Neuronal stem cell (in vitro differentiated cells): Measurements from ENCODE around the gene RPUSD3.
A peak's percentile ranks its signal among the peaks of the same experiment; 100 is the strongest.
"Not testable (repeated sequence)": the region's sequence is repeated elsewhere in the genome, so short reads cannot be mapped to it uniquely, and the experiment has no call there.

ENCODE experiments used
- DNase-seq: peaks from one replicate; pipeline ENCODE4 v3.0.0-alpha.2; 2013; ENCODE audit warnings: low spot score
- H2AFZ ChIP-seq: one replicate; pipeline ENCODE4 v1.6.1; 2013; ENCODE audit warnings: mild to moderate bottlenecking, low read length, inconsistent platforms
- H2AK5ac ChIP-seq: 2 replicates; pipeline ENCODE4 v1.6.1; 2013; ENCODE audit warnings: low read depth, mild to moderate bottlenecking, inconsistent platforms, low read length, moderate library complexity, mixed read lengths
- H2BK120ac ChIP-seq: 2 replicates; pipeline ENCODE4 v1.6.1; 2013; ENCODE audit warnings: low read depth, mild to moderate bottlenecking, inconsistent platforms, low read length, moderate library complexity, mixed read lengths
- H2BK12ac ChIP-seq: one replicate; pipeline ENCODE4 v1.6.1; 2013; ENCODE audit warnings: low read length, inconsistent platforms
- H2BK15ac ChIP-seq: 2 replicates; pipeline ENCODE4 v1.6.1; 2013; ENCODE audit warnings: mild to moderate bottlenecking, low read length, inconsistent platforms, mixed read lengths
- H2BK5ac ChIP-seq: one replicate; pipeline ENCODE4 v1.6.1; 2013; ENCODE audit warnings: inconsistent platforms, mild to moderate bottlenecking, low read length, moderate library complexity
- H3K14ac ChIP-seq: one replicate; pipeline ENCODE4 v1.6.1; 2013; ENCODE audit warnings: low read length, inconsistent platforms
- H3K18ac ChIP-seq: 2 replicates; pipeline ENCODE4 v1.6.1; 2013; ENCODE audit warnings: low read length, inconsistent platforms
- H3K23ac ChIP-seq: 2 replicates; pipeline ENCODE4 v1.6.1; 2013; ENCODE audit warnings: low read depth, mild to moderate bottlenecking, mixed read lengths, low read length, inconsistent platforms; ENCODE audit not compliant: poor library complexity
- H3K27ac ChIP-seq: replicated peaks from 3 replicates; pipeline ENCODE4 v1.5.1; 2013; ENCODE audit warnings: low read length, inconsistent platforms
- H3K27me3 ChIP-seq, 3 experiments: 2 replicates each; pipeline ENCODE4 v1.6.1; 2013; ENCODE audit warnings: low read length in 3 of 3, mild to moderate bottlenecking in 2 of 3, inconsistent platforms in 1 of 3, low read depth in 1 of 3, mixed read lengths in 1 of 3, moderate library complexity in 1 of 3; ENCODE audit not compliant: control insufficient read depth in 3 of 3, insufficient read depth in 3 of 3
- H3K36me3 ChIP-seq, 2 donors: replicated peaks in 1 of 2; 2 replicates each; pipeline ENCODE4 v1.6.1; 2013; ENCODE audit warnings: low read length in 2 of 2; ENCODE audit not compliant: control insufficient read depth in 2 of 2, insufficient read depth in 2 of 2
- H3K4ac ChIP-seq: 2 replicates; pipeline ENCODE4 v1.6.1; 2013; ENCODE audit warnings: inconsistent platforms, mild to moderate bottlenecking, low read length, moderate library complexity
- H3K4me1 ChIP-seq, 2 donors: 1 replicate in 1 of 2; 2 replicates in 1 of 2; pipeline ENCODE4 v1.6.1; 2013; ENCODE audit warnings: low read length in 2 of 2, low read depth in 1 of 2; ENCODE audit not compliant: control insufficient read depth in 2 of 2, insufficient read depth in 1 of 2
- H3K4me2 ChIP-seq: one replicate; pipeline ENCODE4 v1.6.1; 2013; ENCODE audit warnings: mild to moderate bottlenecking, low read length, inconsistent platforms; ENCODE audit not compliant: insufficient read depth, poor library complexity, severe bottlenecking
- H3K4me3 ChIP-seq, 2 donors: 2 replicates each; pipeline ENCODE4 v1.5.1; 2013; ENCODE audit warnings: low read length in 2 of 2, mild to moderate bottlenecking in 2 of 2, inconsistent platforms in 1 of 2, moderate library complexity in 1 of 2
- H3K79me1 ChIP-seq: one replicate; pipeline ENCODE4 v1.6.1; 2013; ENCODE audit warnings: low read depth, mild to moderate bottlenecking, inconsistent platforms, low read length, moderate library complexity
- H3K9ac ChIP-seq: one replicate; pipeline ENCODE4 v1.6.1; 2013; ENCODE audit warnings: mild to moderate bottlenecking, low read depth, low read length, inconsistent platforms; ENCODE audit not compliant: poor library complexity
- H3K9me3 ChIP-seq, 2 donors: replicated peaks in 1 of 2; 2 replicates each; pipeline versions ENCODE3 to v1.6.1; 2013; ENCODE audit warnings: low read length in 2 of 2, mild to moderate bottlenecking in 2 of 2, inconsistent platforms in 1 of 2, low read depth in 1 of 2, mixed read lengths in 1 of 2, moderate library complexity in 1 of 2; ENCODE audit not compliant: control insufficient read depth in 2 of 2, insufficient read depth in 1 of 2
- H4K8ac ChIP-seq: one replicate; pipeline ENCODE4 v1.6.1; 2013; ENCODE audit warnings: low read depth, mild to moderate bottlenecking, inconsistent platforms, low read length, moderate library complexity
- H4K91ac ChIP-seq: one replicate; pipeline ENCODE4 v1.6.1; 2013; ENCODE audit warnings: low read length, low read depth, mild to moderate bottlenecking, inconsistent platforms; ENCODE audit not compliant: poor library complexity
- whole genome bisulfite sequencing, 2 donors: extraction: QIAGEN DNeasy Blood & Tissue Kit; methylation state at CpG; one replicate each; pipeline ENCODE4 v1.1.7; 2013; ENCODE audit warnings: missing lambda C conversion rate in 2 of 2, mixed read lengths in 1 of 2; ENCODE audit not compliant: insufficient read length in 2 of 2, insufficient replicate concordance in 1 of 2; ENCODE audit errors: extremely low coverage in 2 of 2; 5-methylcytosine and 5-hydroxymethylcytosine counted together

RPUSD3 gene

DNA sequence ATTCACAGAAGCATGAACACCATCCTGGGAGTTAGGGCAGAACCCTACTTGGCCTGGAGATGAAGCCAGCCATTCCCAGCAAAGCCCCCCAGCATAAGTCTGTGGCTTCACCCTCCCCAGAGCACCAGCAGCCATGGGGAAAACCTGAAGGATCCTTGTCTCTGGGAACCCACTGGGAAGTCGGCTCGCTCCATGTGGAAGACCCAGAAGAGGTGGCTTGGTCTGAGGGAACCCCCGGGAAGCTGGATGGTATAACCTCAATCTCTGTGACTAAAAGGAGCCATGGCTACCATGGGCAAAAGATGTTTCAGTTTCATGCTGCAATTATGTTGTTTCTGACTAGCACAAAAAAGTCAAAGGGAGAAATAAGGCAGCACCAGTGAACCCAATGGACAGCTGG lies 11.8 kb upstream of the RPUSD3 start:
- Histone ChIP-seq H3K4me2 (no peak overlapping the region), H4K8ac (no peak overlapping the region), H2AK5ac (no peak overlapping the region), H3K4ac (no peak overlapping the region), H3K36me3 (no peaks in the 10 kb centered on the region), H2BK15ac (no peak overlapping the region), H3K18ac (no peak overlapping the region), H2BK5ac (no peak overlapping the region), H3K14ac (no peak overlapping the region), H3K27ac (no peak overlapping the region), H2BK12ac (no peak overlapping the region), H2AFZ (no peak overlapping the region), H3K9me3 (no peaks in the 10 kb centered on the region), H4K91ac (no peak overlapping the region), H3K79me1 (no peaks in the 10 kb centered on the region), H3K4me3 (no peak overlapping the region), H2BK120ac (no peak overlapping the region), H3K27me3 (peaks cover 0 to 11% (median 6%) of the 10 kb centered on the region in 3 experiments), H3K9ac (no peak overlapping the region), H3K23ac (no peak overlapping the region), H3K4me1 (peaks cover 0 to 5% of the 10 kb centered on the region in 2 donors)
- WGBS, 2 donors, result no CpG with 5 or more reads among the region's 3 CpGs
- DNase-seq, result no peak

GRCh38 chr3:9854291-9854940 lies 10.6 kb upstream of the RPUSD3 start:
- DNase-seq, result peak; percentile 36
- H3K9me3 ChIP-seq, H2BK15ac ChIP-seq, H2BK120ac ChIP-seq, H3K4me2 ChIP-seq, H4K91ac ChIP-seq, H3K27ac ChIP-seq, H3K4me3 ChIP-seq, H3K23ac ChIP-seq, H3K9ac ChIP-seq, H3K79me1 ChIP-seq, H3K4me1 ChIP-seq, H3K36me3 ChIP-seq, H2BK12ac ChIP-seq, H4K8ac ChIP-seq, H2AFZ ChIP-seq, H2AK5ac ChIP-seq, H3K14ac ChIP-seq, H3K4ac ChIP-seq, H2BK5ac ChIP-seq, H3K18ac ChIP-seq: not testable (repeated sequence)
- no CpG with 5 or more reads among the region's 11 CpGs for WGBS, 2 donors
- peaks cover 0 to 15% (median 6%) of the 10 kb centered on the region in 3 experiments for H3K27me3 ChIP-seq

GRCh38 chr3:9852528-9852927 lies 8.7 kb upstream of the RPUSD3 start:
- no peak overlapping the region for H4K91ac ChIP-seq
- no peak overlapping the region for H3K4ac ChIP-seq
- H3K9me3 ChIP-seq, result no peaks in the 10 kb centered on the region
- H2AK5ac ChIP-seq, result no peak overlapping the region
- no peak overlapping the region for H2BK12ac ChIP-seq
- no peak overlapping the region for H3K27ac ChIP-seq
- no CpG with 5 or more reads among the region's 6 CpGs for WGBS, 2 donors
- no peak overlapping the region for H3K9ac ChIP-seq
- no peak overlapping the region for H3K18ac ChIP-seq
- no peaks in the 10 kb centered on the region for H3K79me1 ChIP-seq
- no peak overlapping the region for H3K4me3 ChIP-seq
- H3K23ac ChIP-seq, result no peak overlapping the region
- H3K4me1 ChIP-seq, result peaks cover 0 to 3% of the 10 kb centered on the region in 2 donors
- no peak for DNase-seq
- H3K27me3 ChIP-seq, result peaks cover 0 to 15% (median 6%) of the 10 kb centered on the region in 3 experiments
- H3K36me3 ChIP-seq, result no peaks in the 10 kb centered on the region
- H3K14ac ChIP-seq, result no peak overlapping the region
- no peak overlapping the region for H2BK120ac ChIP-seq
- no peak overlapping the region for H4K8ac ChIP-seq
- H3K4me2 ChIP-seq, result no peak overlapping the region
- H2BK15ac ChIP-seq, result no peak overlapping the region
- H2AFZ ChIP-seq, result no peak overlapping the region
- H2BK5ac ChIP-seq, result no peak overlapping the region

DNA sequence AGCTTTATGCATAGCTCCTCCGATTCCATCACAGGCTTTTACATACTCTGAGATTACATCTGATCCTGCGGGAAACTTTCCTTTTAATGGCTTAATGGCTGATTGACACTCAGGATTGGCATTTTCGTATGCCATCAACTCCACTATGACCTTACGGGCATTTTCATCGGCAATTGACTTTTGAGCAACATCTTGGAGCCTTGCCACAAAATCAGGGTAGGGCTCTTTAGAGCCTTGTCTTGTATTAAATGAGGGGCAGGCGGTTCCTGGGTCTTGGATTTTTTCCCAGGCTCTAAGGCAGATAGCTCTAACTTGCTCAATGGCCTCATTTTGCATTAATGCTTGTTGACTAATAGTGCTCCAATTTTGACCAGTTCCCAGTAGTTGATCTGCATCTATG lies 8.1 kb upstream of the RPUSD3 start:
- not testable (repeated sequence) for H3K4me2 ChIP-seq, H2BK120ac ChIP-seq, H3K4me1 ChIP-seq, H2BK15ac ChIP-seq, DNase-seq, H2BK5ac ChIP-seq, H3K79me1 ChIP-seq, H4K91ac ChIP-seq, H3K4me3 ChIP-seq, H3K9ac ChIP-seq, H2AFZ ChIP-seq, H3K9me3 ChIP-seq, H2BK12ac ChIP-seq, H2AK5ac ChIP-seq, H3K18ac ChIP-seq, H3K14ac ChIP-seq, H3K36me3 ChIP-seq, H4K8ac ChIP-seq, H3K4ac ChIP-seq, H3K23ac ChIP-seq, H3K27ac ChIP-seq
- WGBS, 2 donors, result no CpG with 5 or more reads among the region's 6 CpGs
- H3K27me3 ChIP-seq, result peaks cover 0 to 15% (median 6%) of the 10 kb centered on the region in 3 experiments
